GM21390 (cell line): Measurements from ENCODE around the gene ILDR1.
A peak's percentile ranks its signal among the peaks of the same experiment; 100 is the strongest.
"Not testable (repeated sequence)": the region's sequence is repeated elsewhere in the genome, so short reads cannot be mapped to it uniquely, and the experiment has no call there.

Source experiments
- ATAC-seq: cut with Tn5 transposase; IDR thresholded peaks from one replicate; pipeline ENCODE4 v1.9.1; 2021; ENCODE audit not compliant: unreplicated experiment

The ILDR1 gene

DNA sequence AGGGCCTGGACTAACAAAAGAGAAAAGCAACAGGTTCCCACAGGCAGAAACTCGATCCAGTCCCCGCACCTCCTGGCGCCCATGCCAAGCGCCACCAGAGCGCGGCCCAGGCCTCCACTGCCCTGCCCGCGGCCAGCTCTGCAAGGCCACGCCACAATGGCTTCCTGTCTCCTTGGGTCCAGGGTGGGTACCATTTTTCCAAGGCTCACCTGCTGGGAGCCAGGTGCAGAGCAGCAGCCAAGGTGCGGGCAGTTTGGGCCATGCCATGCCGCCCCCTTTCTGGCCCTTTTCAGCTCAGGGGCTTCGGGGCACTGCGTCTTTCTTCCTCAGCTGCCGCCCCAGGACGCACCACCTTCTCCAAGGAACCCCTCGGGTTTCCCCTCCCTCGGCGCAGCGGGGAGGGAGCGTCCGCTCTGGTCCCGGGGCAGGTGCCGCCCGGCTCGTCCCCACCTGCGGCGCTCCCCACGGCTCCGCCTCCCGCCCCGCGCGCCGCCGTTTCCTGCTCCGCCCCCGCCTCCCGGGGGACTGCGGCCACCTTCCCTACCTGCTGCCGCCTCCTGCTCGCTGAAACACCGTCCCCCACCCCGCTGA is at the start of gene ILDR1:
TSS of gene ILDR1 (minus strand) at position 437 of the 591 bp plus-strand sequence. CDS start at position 267, 170 bp downstream.
- ATAC-seq: peak; percentile 38

DNA sequence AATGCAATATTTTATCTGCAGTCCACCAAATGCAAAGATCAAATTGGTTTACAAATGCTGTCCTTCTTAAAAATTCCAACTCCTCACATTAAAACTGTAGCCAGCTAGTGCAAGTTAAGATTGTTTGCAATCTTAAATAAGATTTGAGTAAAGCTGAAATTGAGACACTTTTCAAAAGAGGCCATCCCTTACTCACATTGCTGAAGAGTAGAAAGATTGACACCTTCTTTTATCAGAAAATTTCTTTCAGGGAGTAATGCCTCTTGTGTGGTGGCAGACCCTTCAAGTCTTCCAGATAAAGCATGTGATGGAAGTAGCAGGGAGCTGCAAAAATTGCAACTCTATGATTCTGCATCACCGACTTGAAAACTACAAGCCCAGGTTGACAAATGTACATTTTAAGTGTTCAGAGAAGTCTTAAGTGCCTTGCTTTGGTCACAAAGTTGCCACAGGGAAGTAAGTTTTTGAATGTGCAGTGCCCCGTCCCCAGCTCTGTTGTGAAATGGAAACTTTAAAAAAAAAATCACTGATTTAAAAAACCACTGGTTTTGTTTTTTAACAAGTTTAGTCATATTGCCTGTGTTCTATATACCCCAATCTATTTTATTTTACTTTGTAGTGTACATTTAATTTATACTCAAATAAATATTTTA is 45.7 kb upstream of the ILDR1 start:
- ATAC-seq: peak; percentile 39

DNA sequence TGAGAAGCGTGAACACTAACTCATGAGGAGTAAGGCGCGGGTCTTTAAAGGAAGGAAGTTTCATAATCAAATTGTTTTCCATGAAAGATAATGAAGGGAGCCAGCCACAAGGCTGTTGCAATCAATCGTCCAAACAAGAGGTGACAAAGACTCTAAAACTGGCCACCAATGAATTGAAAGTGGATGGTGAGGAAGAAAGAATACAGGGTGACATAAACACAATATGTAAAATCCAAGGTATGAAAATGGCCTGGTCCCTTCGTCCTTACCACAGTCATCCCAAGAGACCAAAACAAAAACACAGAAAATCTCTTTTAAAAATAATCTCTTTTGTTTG is 45.1 kb upstream of the ILDR1 start:
- peak; percentile 62 for ATAC-seq

DNA sequence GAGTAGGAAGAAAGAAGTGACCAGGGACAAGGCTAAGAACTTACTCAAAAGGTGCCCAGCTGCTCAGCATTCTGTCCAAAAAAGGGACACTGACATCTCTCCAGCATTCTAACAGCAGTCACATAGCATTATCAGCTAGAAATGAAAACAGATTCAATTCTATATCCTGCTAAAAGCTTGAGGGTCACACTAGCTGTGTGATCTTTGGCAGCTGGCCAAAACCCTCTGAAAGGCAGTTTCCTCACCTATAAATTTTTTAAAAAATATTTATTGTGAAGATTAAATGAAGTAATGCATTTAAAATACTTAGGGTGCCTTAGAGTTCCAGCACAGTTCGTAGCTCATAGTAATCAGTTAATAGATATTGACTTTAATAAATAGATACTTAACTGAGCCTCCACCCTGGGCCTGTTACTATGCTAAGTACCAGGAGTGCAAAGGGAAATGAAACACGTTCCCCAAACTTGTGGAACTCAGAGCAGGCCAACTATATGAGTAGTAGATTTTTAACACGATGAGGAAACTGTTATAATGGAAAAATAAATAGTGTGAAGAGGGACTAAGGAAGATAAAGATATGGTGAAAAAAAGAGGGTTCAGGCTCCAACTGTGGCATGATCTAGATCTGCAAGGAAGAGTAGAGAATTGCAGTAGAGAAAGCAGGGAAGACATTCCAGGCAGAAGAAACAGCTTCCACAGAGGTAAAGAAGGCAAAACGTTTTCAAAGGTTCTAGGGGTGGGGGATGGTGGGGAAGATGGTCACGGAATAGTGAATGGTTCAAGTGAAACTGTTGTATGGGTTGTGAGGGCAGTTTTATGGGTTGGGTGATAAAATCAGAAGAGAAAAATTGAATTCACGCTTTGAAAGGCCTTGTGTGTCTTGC is 44.5 kb upstream of the ILDR1 start:
- no peak for ATAC-seq

DNA sequence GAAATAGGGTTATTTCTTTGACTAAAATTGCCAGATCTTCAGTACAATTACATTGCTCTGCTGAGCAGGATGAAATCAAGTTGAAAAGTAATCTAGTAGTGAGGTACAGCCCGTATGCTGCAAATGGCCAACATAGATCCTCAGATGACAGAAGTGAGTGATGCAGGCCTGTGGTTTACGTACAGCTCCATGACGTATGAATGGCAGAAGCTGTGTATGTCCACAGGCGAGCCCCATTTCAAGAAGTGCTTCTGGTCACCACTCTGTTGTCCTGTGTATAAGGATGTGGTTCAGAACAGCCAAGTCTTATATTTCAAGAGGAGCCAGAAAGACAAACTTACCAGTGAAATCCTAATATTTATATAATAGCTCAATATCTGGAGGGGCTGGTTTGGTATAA is 42.3 kb upstream of the ILDR1 start:
- ATAC-seq: no peak

DNA sequence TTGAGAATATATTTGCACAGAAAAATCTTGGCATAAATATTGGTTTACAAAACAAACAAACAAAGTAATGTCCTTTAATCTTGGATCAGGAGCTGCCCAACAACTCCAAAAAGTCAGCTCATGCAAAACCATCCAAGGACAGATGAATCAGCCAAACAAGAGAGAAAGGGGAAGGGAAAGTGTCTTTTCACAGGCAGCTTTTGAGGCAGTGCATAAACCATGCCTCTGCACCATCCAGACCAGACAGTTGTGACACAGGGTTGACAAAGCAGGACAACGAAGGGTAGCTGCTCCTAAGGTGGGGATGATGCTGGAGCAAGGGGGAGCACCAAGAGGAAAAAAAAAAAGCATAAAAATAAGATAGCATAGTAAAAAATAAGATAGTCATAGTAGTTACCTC is 41.9 kb upstream of the ILDR1 start:
- ATAC-seq: no peak

DNA sequence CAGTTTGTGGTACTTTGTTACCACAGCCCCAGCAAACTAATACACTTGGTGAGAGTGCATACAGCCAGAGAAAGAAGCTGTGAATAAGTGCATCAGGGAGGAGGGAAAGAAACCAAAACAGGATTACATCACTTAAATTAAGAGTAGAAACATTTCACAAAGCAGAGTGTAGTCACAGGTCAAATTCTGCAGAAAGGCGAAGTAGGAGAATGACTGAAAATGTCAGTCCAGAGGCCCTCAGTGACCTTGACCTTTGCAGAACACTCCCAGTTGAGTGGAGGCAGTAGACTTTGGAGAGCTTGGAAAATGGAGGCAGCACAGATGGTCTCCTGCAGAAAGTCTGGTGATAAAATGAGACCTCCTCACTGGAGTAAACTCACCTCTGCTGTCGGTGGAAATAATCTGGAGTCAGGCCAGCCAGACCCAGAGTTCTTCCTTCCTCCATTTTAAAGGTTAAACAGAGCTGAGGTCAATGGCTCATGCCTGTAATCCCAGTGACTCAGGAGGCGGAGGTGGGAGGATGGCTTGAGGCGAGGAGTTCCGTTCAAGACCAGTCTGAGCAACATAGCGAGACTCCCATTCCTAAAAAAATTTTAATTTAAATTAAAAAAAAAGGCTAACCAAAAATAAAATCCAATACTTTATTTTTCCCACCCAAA is 38.1 kb upstream of the ILDR1 start:
- ATAC-seq: no peak

DNA sequence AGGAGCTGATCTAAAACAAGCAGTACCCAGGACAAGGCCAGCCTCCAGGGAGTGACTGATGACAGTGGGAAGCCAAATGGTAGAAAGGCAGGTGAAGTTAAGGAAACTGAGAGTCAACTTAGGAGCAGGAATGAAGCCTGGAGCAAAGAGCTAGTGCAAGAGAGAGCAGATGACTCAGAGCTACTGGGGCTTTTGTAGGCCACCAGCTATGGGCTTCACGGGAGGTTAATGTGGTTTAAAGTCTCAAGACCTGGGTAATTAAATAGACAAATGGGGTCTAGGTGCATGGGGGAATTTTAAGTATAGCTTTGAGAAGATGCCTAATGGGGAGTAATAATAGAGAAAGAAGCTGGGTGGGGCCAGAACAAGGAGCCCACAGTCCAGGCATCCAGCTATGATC is 36.2 kb upstream of the ILDR1 start:
- ATAC-seq: peak; percentile 42

DNA sequence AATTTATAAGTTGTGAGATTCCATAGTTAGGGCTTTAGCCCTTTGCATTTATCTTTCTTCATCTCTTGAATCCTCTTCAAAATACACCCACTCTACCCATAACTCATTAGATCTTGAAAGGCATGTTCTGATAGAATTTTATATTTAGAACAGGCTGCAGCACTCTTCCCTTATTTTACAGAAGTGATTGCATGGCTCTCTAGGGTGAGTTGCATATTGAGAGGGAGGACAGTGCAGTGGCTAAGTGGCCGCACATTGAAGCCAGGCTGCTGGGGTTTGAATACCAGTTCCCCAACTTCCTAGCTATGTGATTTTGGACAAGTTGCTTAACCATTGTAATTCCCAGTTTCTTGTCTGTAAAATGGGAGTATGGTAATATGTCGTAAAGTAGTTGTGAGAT is 35.6 kb upstream of the ILDR1 start:
- no peak for ATAC-seq

DNA sequence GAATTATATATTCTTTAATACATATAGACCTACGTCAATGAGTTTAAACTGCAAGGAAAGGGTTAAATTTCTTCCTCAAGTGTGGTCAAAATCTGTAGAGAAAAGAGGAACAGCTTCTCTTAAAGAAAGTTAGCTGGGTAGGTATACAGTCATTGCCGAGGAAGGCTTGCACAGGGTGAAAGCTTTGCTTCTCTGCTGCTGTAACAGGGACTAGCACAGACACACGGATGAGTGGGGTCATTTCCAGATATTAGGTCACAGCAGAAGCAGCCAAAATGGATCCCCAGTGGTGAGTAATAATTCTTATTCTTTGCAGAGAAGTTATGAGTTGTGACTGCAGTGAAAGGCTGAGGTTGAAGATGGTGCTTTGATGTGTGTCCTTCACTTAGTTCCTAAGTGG is 33.2 kb upstream of the ILDR1 start, which contains the start of gene CD86:
TSS of gene CD86 (plus strand) at position 148 of the 400 bp plus-strand sequence. CDS start at position 276, 128 bp downstream.
- ATAC-seq: peak; percentile 91

DNA sequence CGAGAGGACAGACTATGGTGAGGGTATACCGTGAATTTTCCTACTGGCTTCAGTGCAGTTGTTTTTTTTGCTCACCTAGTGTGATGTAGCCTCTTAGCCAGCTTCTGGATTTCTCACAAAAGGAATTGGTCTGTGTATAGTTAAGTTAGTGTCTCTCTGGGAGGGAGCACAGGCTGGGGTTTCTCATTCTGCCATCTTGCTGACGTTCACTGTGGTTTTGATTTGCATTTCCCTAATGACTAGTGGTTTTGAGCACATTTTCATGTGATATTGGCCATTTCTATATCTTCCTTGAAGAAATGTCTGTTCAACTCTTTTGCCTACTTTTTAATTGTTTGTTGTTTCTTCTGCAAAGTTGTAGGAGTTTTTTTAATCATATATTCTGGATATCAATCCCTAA is 30.9 kb upstream of the ILDR1 start:
- peak; percentile 46 for ATAC-seq

DNA sequence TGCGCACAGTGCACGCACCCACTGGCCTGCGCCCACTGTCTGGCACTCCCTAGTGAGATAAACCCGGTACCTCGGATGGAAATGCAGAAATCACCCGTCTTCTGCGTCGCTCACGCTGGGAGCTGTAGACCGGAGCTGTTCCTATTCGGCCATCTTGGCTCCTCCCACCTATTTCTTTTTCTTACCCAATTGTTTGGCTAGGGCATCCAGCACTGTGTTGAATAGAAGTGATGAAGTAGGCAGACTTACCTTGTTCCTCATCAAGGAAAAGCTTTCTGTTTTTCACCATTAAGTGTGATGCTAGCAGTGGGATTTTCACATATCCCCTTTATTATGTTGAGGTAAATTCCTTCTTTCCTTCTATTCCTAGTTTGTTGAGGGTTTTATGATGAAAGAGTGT is 25.7 kb upstream of the ILDR1 start:
- ATAC-seq: not testable (repeated sequence)

DNA sequence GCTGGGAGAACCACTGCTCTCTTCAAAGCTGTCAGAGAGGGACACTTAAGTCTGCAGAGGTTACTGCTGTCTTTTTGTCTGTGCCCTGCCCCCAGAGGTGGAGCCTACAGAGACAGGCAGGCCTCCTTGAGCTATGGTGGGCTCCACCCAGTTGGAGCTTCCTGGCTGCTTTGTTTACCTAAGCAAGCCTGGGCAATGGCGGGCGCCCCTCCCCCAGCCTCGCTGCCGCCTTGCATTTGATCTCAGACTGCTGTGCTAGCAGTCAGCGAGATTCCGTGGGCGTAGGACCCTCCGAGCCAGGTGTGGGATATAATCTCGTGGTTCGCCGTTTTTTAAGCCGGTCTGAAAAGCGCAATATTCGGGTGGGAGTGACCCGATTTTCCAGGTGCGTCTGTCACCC is 25.2 kb upstream of the ILDR1 start:
- ATAC-seq: not testable (repeated sequence)

DNA sequence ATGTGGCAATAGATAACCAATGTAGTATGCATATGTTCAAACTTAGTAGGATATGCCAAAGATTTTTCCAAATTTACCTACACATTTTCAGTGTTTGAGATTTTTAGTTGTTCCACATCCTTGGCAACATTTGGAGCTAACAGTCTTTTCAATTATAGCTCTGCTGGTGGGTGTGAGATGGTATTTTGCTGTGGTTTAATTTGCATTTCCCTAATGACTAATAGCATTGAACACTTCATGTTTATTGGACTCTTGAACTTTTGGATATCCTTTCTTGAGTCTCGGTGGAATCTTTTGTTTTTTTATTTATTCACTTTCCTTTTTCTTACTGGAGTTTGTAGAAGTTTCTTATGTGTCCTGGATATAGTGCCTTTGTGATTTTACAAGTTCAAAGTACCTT is 11.0 kb upstream of the ILDR1 start:
- no peak for ATAC-seq

DNA sequence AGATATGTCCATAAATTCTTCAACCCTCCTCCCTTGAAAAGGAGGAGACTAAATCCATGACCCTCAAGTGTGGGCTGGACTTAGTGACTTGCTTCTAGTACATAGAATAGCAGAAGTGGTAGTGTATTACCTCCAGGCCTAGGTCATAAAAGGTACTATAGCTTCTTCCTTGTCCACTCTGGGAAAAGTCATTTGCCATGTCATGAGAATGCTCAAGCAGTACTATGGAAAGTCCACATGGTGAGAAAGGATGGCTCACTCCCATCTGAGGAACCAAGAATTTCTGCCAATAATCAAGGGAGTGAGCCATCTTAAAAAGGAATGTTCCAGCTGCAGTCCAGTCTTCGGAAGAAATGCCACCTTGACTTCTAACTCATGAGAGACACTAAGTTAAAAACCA is 10.5 kb upstream of the ILDR1 start:
- no peak for ATAC-seq

DNA sequence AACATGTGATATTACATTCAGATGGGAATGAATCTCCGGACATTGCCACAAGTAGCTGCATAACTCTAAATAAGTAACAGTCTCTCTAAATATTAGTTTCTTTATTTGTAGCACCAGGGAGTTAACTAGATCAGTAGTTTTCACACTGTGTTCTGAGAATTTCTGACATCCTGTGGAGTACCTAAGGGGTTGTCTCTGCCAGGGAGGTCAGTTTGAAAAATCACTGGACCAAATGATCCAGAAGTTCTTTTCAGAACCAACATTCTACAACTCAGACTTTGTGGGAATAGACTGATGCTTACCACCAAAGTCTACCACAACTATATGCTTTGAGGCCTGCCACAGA is 9.0 kb upstream of the ILDR1 start:
- peak; percentile 33 for ATAC-seq

DNA sequence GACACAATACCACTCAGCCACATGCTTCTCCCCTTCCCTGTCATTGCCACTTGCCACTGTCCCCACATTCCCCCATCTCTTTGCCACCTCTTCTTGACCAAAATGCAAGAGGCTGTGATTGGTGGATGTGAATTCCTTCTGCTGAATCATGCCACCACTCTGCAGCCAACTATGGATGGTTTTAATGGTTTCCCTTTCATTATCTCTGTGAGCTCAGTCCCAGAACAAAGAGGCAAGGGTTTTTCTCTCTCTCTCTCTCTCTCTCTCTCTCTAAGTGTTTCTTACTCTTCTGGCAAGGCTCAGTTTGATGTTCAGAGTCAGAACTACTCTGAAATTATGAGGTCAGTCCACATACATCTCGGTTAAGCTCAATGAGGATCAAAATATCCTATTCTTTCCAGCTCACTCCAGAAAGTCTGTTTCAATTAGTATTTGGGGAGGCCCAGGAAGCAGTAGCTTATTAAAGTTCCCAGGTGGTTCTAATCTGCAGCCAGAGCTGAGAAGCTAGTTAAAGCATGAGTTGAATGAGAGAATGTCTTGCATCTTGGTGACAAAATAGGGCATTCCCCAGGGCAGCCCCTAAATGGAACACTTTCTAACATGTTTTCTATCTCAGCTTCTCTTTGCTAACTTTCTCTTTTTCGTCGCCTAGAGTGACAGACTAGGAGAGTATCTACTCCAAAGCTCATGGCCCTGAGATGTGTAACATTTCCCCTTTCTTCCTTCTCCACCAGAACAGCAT is 8.5 kb upstream of the ILDR1 start:
- ATAC-seq: peak; percentile 71

DNA sequence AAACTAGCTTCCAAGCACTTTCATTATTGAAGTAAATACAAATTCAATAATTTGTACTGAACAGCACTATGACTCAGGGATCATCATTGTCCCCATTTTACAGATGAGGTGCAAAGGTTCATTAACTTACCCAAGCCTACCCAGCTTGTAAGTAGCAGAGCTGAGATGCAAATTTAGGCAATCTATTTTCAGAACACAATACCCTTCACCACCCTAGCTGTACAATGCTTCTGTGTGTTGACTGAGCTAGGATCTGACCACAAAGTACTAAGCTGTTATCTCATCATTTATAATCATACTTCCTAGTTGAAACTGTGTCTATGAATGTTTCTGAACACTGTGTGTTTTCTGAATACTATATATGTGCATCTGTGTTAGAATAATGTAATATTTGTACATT is 3.2 kb upstream of the ILDR1 start:
- ATAC-seq: peak; percentile 88

DNA sequence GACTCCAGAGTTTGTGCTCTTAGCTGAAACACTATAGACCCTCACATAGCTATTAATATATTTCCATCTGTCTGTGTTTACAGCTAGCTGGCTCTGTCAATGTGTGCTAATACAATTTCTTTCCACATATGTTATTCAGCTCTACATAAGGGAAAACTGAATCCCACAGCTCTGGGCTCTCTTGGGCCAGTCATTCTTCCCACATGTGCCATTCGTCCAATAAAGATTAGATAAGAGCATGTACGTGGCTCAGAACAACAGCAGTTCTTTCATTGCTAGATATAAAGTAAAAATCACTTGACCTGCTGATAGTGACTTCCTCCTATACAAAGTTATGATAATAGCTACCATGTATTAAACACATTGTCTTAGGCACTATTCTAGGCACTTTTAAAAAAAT is 2.8 kb upstream of the ILDR1 start:
- no peak for ATAC-seq

DNA sequence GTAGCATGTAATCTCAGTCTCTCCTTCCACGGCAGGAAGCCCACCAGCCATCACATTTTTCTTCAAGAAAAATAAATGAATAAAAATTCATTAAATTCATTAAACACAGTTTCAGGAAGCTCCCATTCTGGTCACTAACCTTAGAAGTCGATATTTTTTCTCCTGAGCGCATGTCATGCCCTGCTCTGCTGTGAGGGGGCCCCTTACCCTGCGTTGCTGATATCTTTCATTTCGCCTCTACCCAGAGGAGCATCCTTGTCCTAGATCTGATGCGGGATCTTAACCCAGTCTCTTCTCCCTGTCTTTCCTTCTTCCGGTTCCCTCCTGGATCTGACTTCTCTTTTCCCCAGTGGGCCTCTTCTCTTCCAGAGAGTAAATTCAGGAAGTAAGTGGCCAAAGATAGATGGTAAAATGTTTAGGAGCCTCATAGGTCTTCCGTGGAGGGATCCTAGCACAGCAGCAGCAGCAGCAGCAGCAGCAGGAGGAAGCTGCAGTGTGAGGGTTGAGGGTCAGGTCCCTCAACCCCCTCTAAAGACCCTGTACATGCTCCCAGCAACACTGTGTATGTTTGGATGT is 1.4 kb upstream of the ILDR1 start:
- ATAC-seq: no peak

DNA sequence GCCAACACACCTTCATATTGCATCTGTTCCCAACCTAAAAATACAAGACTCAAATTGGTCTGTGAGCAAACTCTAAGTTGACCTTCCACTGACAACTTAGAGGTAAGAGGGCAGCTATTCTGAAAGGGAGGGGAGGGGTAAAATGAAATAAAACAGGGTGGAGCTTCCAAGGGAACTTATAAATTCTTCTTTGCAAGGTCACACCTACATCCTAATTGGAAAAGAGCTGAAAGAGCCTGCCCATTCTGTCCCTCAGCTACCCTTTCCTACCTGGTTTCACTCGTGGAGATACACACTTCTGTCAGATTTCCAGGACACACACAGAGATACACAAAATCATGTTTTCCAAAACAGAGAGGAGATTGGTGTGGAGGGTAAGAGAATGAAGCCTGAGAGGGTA is 1.0 kb downstream of the ILDR1 start:
- no peak for ATAC-seq
